T-cell (primary cell): ENCODE measurements around the gene NCLN. TPM values are rescaled to one million over a fixed set of nuclear protein-coding genes. Genes with fewer than 3 reads are reported as not detected.
A peak's percentile ranks its signal among the peaks of the same experiment; 100 is the strongest.

Experiments
- ATAC-seq, 4 experiments: fragments of 200-7000 bp in 3 of 4; fragments of 150-1000 bp in 1 of 4; cut with Tn5 transposase; replicated peaks in 1 of 4; 1 replicate in 3 of 4; 2 replicates in 1 of 4; pipeline ENCODE4 v1.10.0; 2021; ENCODE audit warnings: moderate library complexity in 3 of 4, mild to moderate bottlenecking in 2 of 4, moderate number of reproducible peaks in 1 of 4
- CTCF ChIA-PET, 2 donors: fragments of 300-600 bp; sonication (Branson Sonifier 250); formaldehyde crosslinking; loops; one replicate each; lab custom pipeline; 2022; ENCODE audit warnings: antibody characterized with exemption in 2 of 2; lab: Charles Lee
- POLR2A ChIA-PET, 2 donors: fragments of 300-600 bp; sonication (Branson Sonifier 250); formaldehyde crosslinking; loops; one replicate each; lab custom pipeline; 2022; ENCODE audit warnings: antibody characterized with exemption in 2 of 2; lab: Charles Lee
- DNase-seq, 35 experiments: peaks; one replicate each; pipeline versions ENCODE4 v3.0.0 to v3.0.0-alpha.2; 2013 to 2023
- H3K27ac ChIP-seq: one replicate; pipeline ENCODE4 v1.5.1; 2013; ENCODE audit warnings: low read length
- H3K27me3 ChIP-seq, 2 experiments: replicated peaks in 1 of 2; 1 replicate in 1 of 2; 2 replicates in 1 of 2; pipeline versions ENCODE4 v1.6.1 to v1.7.0; 2013; ENCODE audit warnings: low read length in 1 of 2, mixed read lengths in 1 of 2; ENCODE audit not compliant: control insufficient read depth in 2 of 2, insufficient read depth in 2 of 2; ENCODE audit errors: extremely low read depth in 1 of 2
- H3K36me3 ChIP-seq, 2 donors: 1 replicate in 1 of 2; 2 replicates in 1 of 2; pipeline versions ENCODE4 v1.6.1 to v1.7.0; 2013; ENCODE audit warnings: low read length in 1 of 2; ENCODE audit not compliant: control insufficient read depth in 2 of 2, insufficient read depth in 1 of 2; ENCODE audit errors: extremely low read depth in 1 of 2
- H3K4me1 ChIP-seq, 2 experiments: 1 replicate in 1 of 2; 2 replicates in 1 of 2; pipeline versions ENCODE4 v1.6.1 to v1.7.0; 2013; ENCODE audit warnings: low read length in 2 of 2, mixed read lengths in 1 of 2; ENCODE audit not compliant: insufficient read depth in 2 of 2, control insufficient read depth in 1 of 2; ENCODE audit errors: extremely low read depth in 1 of 2
- H3K4me3 ChIP-seq, 2 donors: 1 replicate in 1 of 2; 2 replicates in 1 of 2; pipeline versions ENCODE4 v1.5.1 to v1.7.0; 2013; ENCODE audit warnings: mild to moderate bottlenecking in 2 of 2, low read length in 1 of 2, moderate library complexity in 1 of 2; ENCODE audit not compliant: control insufficient read depth in 1 of 2; ENCODE audit errors: extremely low read depth in 1 of 2
- H3K9me3 ChIP-seq: 2 replicates; pipeline ENCODE4 v1.7.0; 2013
- H3K27ac Mint-ChIP-seq, 2 donors: one replicate each; pipeline ENCODE4 v1.8.0; 2020 to 2021; ENCODE audit warnings: mild to moderate bottlenecking in 2 of 2, mixed read lengths in 2 of 2
- H3K27me3 Mint-ChIP-seq, 2 donors: one replicate each; pipeline ENCODE4 v1.8.0; 2021 to 2022; ENCODE audit warnings: mixed read lengths in 2 of 2
- H3K36me3 Mint-ChIP-seq: one replicate; pipeline ENCODE4 v1.8.0; 2021; ENCODE audit warnings: mixed read lengths
- H3K4me1 Mint-ChIP-seq, 3 donors: one replicate each; pipeline ENCODE4 v1.8.0; 2020 to 2022; ENCODE audit warnings: mixed read lengths in 3 of 3, mild to moderate bottlenecking in 1 of 3
- H3K4me3 Mint-ChIP-seq, 3 donors: one replicate each; pipeline ENCODE4 v1.8.0; 2020 to 2022; ENCODE audit warnings: mild to moderate bottlenecking in 3 of 3, mixed read lengths in 3 of 3, moderate library complexity in 3 of 3
- H3K9me3 Mint-ChIP-seq, 3 donors: one replicate each; pipeline ENCODE4 v1.8.0; 2020 to 2022; ENCODE audit warnings: mixed read lengths in 3 of 3
- WGBS: methylation state at CpG from one replicate; pipeline ENCODE4 v1.1.5; 2013; ENCODE audit warnings: missing lambda C conversion rate; ENCODE audit not compliant: insufficient coverage; 5-methylcytosine and 5-hydroxymethylcytosine counted together
- total RNA-seq, 35 experiments: library from RNA in 6 of 35; stranded (reverse) in 6 of 35; fragments of 120-200 nt in 1 of 35; gene quantifications; one replicate each; pipeline versions ENCODE4 v1.2.1 to v1.2.4 and lab custom pipeline; 2013 to 2026

Gene NCLN
- total RNA-seq, 5 donors from 2014 or later (not counting 1 experiment from before 2014, with no cell fraction given): 47.2 to 69.5 (median 61.0) TPM

GRCh38 chr19:3243819-3244700 lies 58.3 kb downstream of the NCLN start:
- Histone ChIP-seq H3K4me3 (no peak overlapping the region), H3K27me3 (peaks cover 0 to 47% of the 10 kb centered on the region in 2 experiments), H3K36me3 (no peaks in the 10 kb centered on the region), H3K9me3 (no peaks in the 10 kb centered on the region), H3K4me1 (no peaks in the 10 kb centered on the region), H3K27ac (no peak overlapping the region)
- ATAC-seq (peak in 1 of 4 experiments; percentile 29), DNase-seq (peak in 28 of 35 experiments; percentile 2 to 71 (median 38))
- Mint-ChIP-seq H3K4me3 (no peak overlapping the region), H3K36me3 (no peaks in the 10 kb centered on the region), H3K27me3 (peaks cover 0 to 8% of the 10 kb centered on the region in 2 donors), H3K4me1 (no peaks in the 10 kb centered on the region), H3K9me3 (no peaks in the 10 kb centered on the region), H3K27ac (no peak overlapping the region)
- CTCF ChIA-PET: no interaction called here
- POLR2A ChIA-PET: no interaction called here
- 51% methylated on average over 19 of the region's 23 CpGs for WGBS

GRCh38 chr19:3245050-3245449 lies 59.3 kb downstream of the NCLN start:
- ChIA-PET POLR2A (no interaction called here), CTCF (no interaction called here)
- Histone ChIP-seq H3K27me3 (peaks cover 0 to 50% of the 10 kb centered on the region in 2 experiments), H3K27ac (no peak overlapping the region), H3K9me3 (no peaks in the 10 kb centered on the region), H3K4me3 (no peak overlapping the region), H3K4me1 (no peaks in the 10 kb centered on the region), H3K36me3 (no peaks in the 10 kb centered on the region)
- H3K27me3 Mint-ChIP-seq: peaks cover 7% of the 10 kb centered on the region in 2 donors
- no peaks in the 10 kb centered on the region for H3K9me3 Mint-ChIP-seq
- H3K36me3 Mint-ChIP-seq: no peaks in the 10 kb centered on the region
- no peaks in the 10 kb centered on the region for H3K4me1 Mint-ChIP-seq
- DNase-seq: no peak
- 89% methylated on average over 6 of the region's 9 CpGs for WGBS
- H3K4me3 Mint-ChIP-seq: no peak overlapping the region
- ATAC-seq: no peak
- no peak overlapping the region for H3K27ac Mint-ChIP-seq

- H3K4me1 ChIP-seq: no peaks in the 10 kb centered on the region
- no peak overlapping the region for H3K4me3 ChIP-seq
- 67% methylated on average over 6 of the region's 14 CpGs for WGBS
- POLR2A ChIA-PET: no interaction called here
- ATAC-seq (no peak), DNase-seq (no peak)
- Mint-ChIP-seq H3K4me1 (no peaks in the 10 kb centered on the region), H3K36me3 (no peaks in the 10 kb centered on the region), H3K27me3 (peaks cover 9 to 17% of the 10 kb centered on the region in 2 donors), H3K4me3 (no peak overlapping the region), H3K27ac (no peak overlapping the region), H3K9me3 (peaks cover 0 to 10% (median 3%) of the 10 kb centered on the region in 3 donors)
- H3K27ac ChIP-seq: no peak overlapping the region
- peaks cover 0 to 44% of the 10 kb centered on the region in 2 experiments for H3K27me3 ChIP-seq
- CTCF ChIA-PET: no interaction called here
- H3K36me3 ChIP-seq: no peaks in the 10 kb centered on the region
- no peaks in the 10 kb centered on the region for H3K9me3 ChIP-seq
Measured at GRCh38 chr19:3248728-3249326, 63.1 kb downstream of the NCLN start.

GRCh38 chr19:3249408-3249807 lies 63.7 kb downstream of the NCLN start:
- Histone ChIP-seq H3K27me3 (peaks cover 0 to 42% of the 10 kb centered on the region in 2 experiments), H3K4me1 (no peaks in the 10 kb centered on the region), H3K27ac (no peak overlapping the region), H3K9me3 (no peaks in the 10 kb centered on the region), H3K4me3 (no peak overlapping the region), H3K36me3 (no peaks in the 10 kb centered on the region)
- 83% methylated on average over 6 of the region's 10 CpGs for WGBS
- H3K27me3 Mint-ChIP-seq: peaks cover 9 to 21% of the 10 kb centered on the region in 2 donors
- H3K4me1 Mint-ChIP-seq: no peaks in the 10 kb centered on the region
- ATAC-seq (no peak), DNase-seq (no peak)
- ChIA-PET CTCF (no interaction called here), POLR2A (no interaction called here)
- H3K27ac Mint-ChIP-seq: no peak overlapping the region
- no peak overlapping the region for H3K4me3 Mint-ChIP-seq
- H3K36me3 Mint-ChIP-seq: no peaks in the 10 kb centered on the region
- H3K9me3 Mint-ChIP-seq: peaks cover 3 to 10% (median 5%) of the 10 kb centered on the region in 3 donors

- POLR2A ChIA-PET: no interaction called here
Measured at GRCh38 chr19:3250675-3251074, 64.9 kb downstream of the NCLN start.

DNA sequence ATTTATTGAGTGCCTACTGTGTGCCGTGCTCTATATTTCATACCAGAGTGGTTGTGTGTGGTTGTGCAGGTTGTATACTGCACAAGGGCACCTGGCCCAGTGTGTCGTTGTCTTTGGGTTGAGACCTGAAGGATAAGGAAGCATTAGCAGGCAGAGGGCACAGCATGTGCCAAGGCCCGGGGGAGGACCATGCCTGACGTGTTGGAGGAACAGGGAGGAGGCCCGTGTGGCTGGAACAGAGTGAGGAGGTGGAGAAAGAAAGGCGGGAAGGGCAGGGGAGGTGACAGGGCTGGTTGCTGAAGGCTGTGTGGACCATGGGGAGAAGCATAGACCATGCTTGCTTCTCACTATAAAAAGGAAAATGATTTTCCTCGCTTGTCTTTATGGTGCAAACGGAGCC lies 65.5 kb downstream of the NCLN start:
- Histone ChIP-seq H3K4me3 (no peak overlapping the region), H3K36me3 (no peaks in the 10 kb centered on the region), H3K4me1 (no peaks in the 10 kb centered on the region), H3K27me3 (peaks cover 0 to 37% of the 10 kb centered on the region in 2 experiments), H3K9me3 (no peaks in the 10 kb centered on the region), H3K27ac (no peak overlapping the region)
- WGBS: 72% methylated on average over 6 of the region's 8 CpGs
- H3K4me3 Mint-ChIP-seq: no peak overlapping the region
- POLR2A ChIA-PET: no interaction called here
- H3K27ac Mint-ChIP-seq: no peak overlapping the region
- no peaks in the 10 kb centered on the region for H3K36me3 Mint-ChIP-seq
- no peak for DNase-seq
- H3K9me3 Mint-ChIP-seq: peaks cover 3 to 10% (median 10%) of the 10 kb centered on the region in 3 donors
- H3K27me3 Mint-ChIP-seq: peaks cover 11 to 29% of the 10 kb centered on the region in 2 donors
- CTCF ChIA-PET: interaction anchor here in 1 of 2 donors (0.7 kb wide), 1 partner anchor 12 kb away, joined by 3 read pairs; no protein-coding TSS in a partner anchor
- ATAC-seq: no peak
- H3K4me1 Mint-ChIP-seq: no peaks in the 10 kb centered on the region

More at GRCh38 chr19:3250675-3251074, 64.9 kb downstream of the NCLN start:
- CTCF ChIA-PET: interaction anchor here in 1 of 2 donors (0.6 kb wide), 1 partner anchor 927 kb away, joined by 3 read pairs; no protein-coding TSS in a partner anchor
- Histone ChIP-seq H3K27me3 (peaks cover 0 to 37% of the 10 kb centered on the region in 2 experiments), H3K4me1 (no peaks in the 10 kb centered on the region), H3K36me3 (no peaks in the 10 kb centered on the region), H3K9me3 (no peaks in the 10 kb centered on the region), H3K4me3 (no peak overlapping the region), H3K27ac (no peak overlapping the region)
- 100% methylated on average over 3 of the region's 7 CpGs for WGBS
- peak overlapping the region in 1 of 2 donors; percentile 63 for H3K27ac Mint-ChIP-seq
- H3K4me3 Mint-ChIP-seq: no peak overlapping the region
- peak; percentile 58 to 69 (median 68) for ATAC-seq
- no peaks in the 10 kb centered on the region for H3K4me1 Mint-ChIP-seq
- peaks cover 9 to 29% of the 10 kb centered on the region in 2 donors for H3K27me3 Mint-ChIP-seq
- H3K9me3 Mint-ChIP-seq: peaks cover 3 to 10% (median 10%) of the 10 kb centered on the region in 3 donors
- DNase-seq: peak in 26 of 35 experiments; percentile 9 to 61 (median 32)
- no peaks in the 10 kb centered on the region for H3K36me3 Mint-ChIP-seq
